H1 (cell line): ENCODE measurements around the gene CTSA. TPM values are rescaled to one million over a fixed set of nuclear protein-coding genes. Genes with fewer than 3 reads are reported as not detected.

ENCODE experiments used
- CTCF ChIA-PET: fragments of 300-600 bp; sonication (Branson Sonifier 250); formaldehyde crosslinking; loops from one replicate; lab custom pipeline; 2021; ENCODE audit not compliant: partially characterized antibody; lab: Charles Lee
- POLR2A ChIA-PET: fragments of 300-600 bp; sonication (Branson Sonifier 250); formaldehyde crosslinking; loops from one replicate; lab custom pipeline; 2021; ENCODE audit warnings: inconsistent platforms; ENCODE audit not compliant: partially characterized antibody; lab: Charles Lee
- DNase-seq, 2 experiments: peaks; one replicate each; pipeline versions ENCODE4 v3.0.0 to v3.0.0-alpha.2; 2010 to 2022; ENCODE audit warnings: low spot score in 2 of 2, low read depth in 1 of 2, mixed read lengths in 1 of 2
- FAIRE-seq: peaks from 2 replicates; lab custom pipeline; 2011; peaks lifted over from hg19 to GRCh38; lab: Jason Lieb, UNC
- H2AFZ ChIP-seq: 2 replicates; pipeline ENCODE4 v1.8.1; 2012; ENCODE audit warnings: low read length, inconsistent platforms
- H2AK5ac ChIP-seq: 2 replicates; pipeline ENCODE4 v1.6.1; 2013; ENCODE audit warnings: low read depth, low read length
- H2BK120ac ChIP-seq: replicated peaks from 2 replicates; pipeline ENCODE3; 2013; ENCODE audit warnings: low read depth, low read length, inconsistent platforms
- H2BK12ac ChIP-seq: 2 replicates; pipeline ENCODE4 v1.6.1; 2013; ENCODE audit warnings: low read depth, low read length
- H2BK15ac ChIP-seq: 2 replicates; pipeline ENCODE4 v1.6.1; 2013; ENCODE audit warnings: low read length
- H2BK20ac ChIP-seq: 2 replicates; pipeline ENCODE4 v1.6.1; 2013; ENCODE audit warnings: low read length
- H2BK5ac ChIP-seq: 2 replicates; pipeline ENCODE4 v1.6.1; 2013; ENCODE audit warnings: low read depth, low read length
- H3K14ac ChIP-seq: 2 replicates; pipeline ENCODE4 v1.6.1; 2013; ENCODE audit warnings: inconsistent platforms; ENCODE audit not compliant: insufficient read length
- H3K18ac ChIP-seq: 2 replicates; pipeline ENCODE4 v1.6.1; 2013; ENCODE audit warnings: low read length; ENCODE audit errors: extremely low read depth
- H3K23ac ChIP-seq: 2 replicates; pipeline ENCODE4 v1.6.1; 2013; ENCODE audit warnings: inconsistent platforms; ENCODE audit not compliant: insufficient read length
- H3K23me2 ChIP-seq: 2 replicates; pipeline ENCODE4 v1.6.1; 2013; ENCODE audit warnings: low read depth, low read length
- H3K27ac ChIP-seq: 2 replicates; pipeline ENCODE4 v1.6.1; 2011; ENCODE audit warnings: low read depth, low read length, inconsistent platforms
- H3K27me3 ChIP-seq, 4 experiments: replicated peaks in 1 of 4; 1 replicate in 1 of 4; 2 replicates in 3 of 4; pipeline versions ENCODE4 v1.6.1 to v1.8.1; 2011 to 2013; ENCODE audit warnings: low read length in 3 of 4, mild to moderate bottlenecking in 3 of 4, inconsistent platforms in 2 of 4, mixed read lengths in 2 of 4, moderate library complexity in 1 of 4; ENCODE audit not compliant: control insufficient read depth in 3 of 4, insufficient read depth in 3 of 4; ENCODE audit errors: extremely low read depth in 1 of 4
- H3K36me3 ChIP-seq, 4 experiments: 2 replicates each; pipeline versions ENCODE4 v1.6.1 to v1.8.1; 2011 to 2013; ENCODE audit warnings: mild to moderate bottlenecking in 4 of 4, low read length in 3 of 4, moderate library complexity in 2 of 4, control low read depth in 1 of 4, inconsistent platforms in 1 of 4; ENCODE audit not compliant: insufficient read depth in 4 of 4, control insufficient read depth in 2 of 4
- H3K4ac ChIP-seq: replicated peaks from 2 replicates; pipeline ENCODE3; 2013; ENCODE audit warnings: low read length, low read depth, mixed read lengths, inconsistent platforms; ENCODE audit not compliant: insufficient read length
- H3K4me1 ChIP-seq, 4 experiments: replicated peaks in 1 of 4; 1 replicate in 1 of 4; 2 replicates in 3 of 4; pipeline versions ENCODE4 v1.6.1 to v1.8.1; 2011 to 2013; ENCODE audit warnings: low read length in 3 of 4, inconsistent platforms in 2 of 4, mixed read lengths in 1 of 4; ENCODE audit not compliant: insufficient read depth in 4 of 4, control insufficient read depth in 3 of 4
- H3K4me2 ChIP-seq, 2 experiments: 2 replicates each; pipeline versions ENCODE4 v1.6.1 to v1.8.1; 2011 to 2013; ENCODE audit warnings: low read depth in 2 of 2, low read length in 2 of 2, control low read depth in 1 of 2, inconsistent platforms in 1 of 2, mild to moderate bottlenecking in 1 of 2; ENCODE audit not compliant: insufficient read depth in 1 of 2
- H3K4me3 ChIP-seq, 4 experiments: fragments of 200-600, 300-600 bp in 1 of 4; sonication (generic), shearing (Covaris generic), sonication (Bioruptor Twin) in 1 of 4; 2 replicates each; pipeline versions ENCODE4 v1.5.1 to v1.8.1; 2011 to 2016; ENCODE audit warnings: low read length in 4 of 4, low read depth in 3 of 4, control low read depth in 2 of 4, inconsistent platforms in 2 of 4, mild to moderate bottlenecking in 2 of 4, mixed read lengths in 1 of 4, moderate library complexity in 1 of 4; ENCODE audit not compliant: insufficient read depth in 2 of 4; ENCODE audit errors: extremely low read depth in 1 of 4
- H3K56ac ChIP-seq: replicated peaks from 2 replicates; pipeline ENCODE3; 2013; ENCODE audit warnings: low read depth, mild to moderate bottlenecking, mixed read lengths, low read length, inconsistent platforms; ENCODE audit not compliant: insufficient read length
- H3K79me1 ChIP-seq: 2 replicates; pipeline ENCODE4 v1.6.1; 2013; ENCODE audit warnings: low read depth, low read length, control low read depth
- H3K79me2 ChIP-seq, 2 experiments: 2 replicates each; pipeline versions ENCODE4 v1.6.1 to v1.8.1; 2012 to 2013; ENCODE audit warnings: low read length in 2 of 2, mild to moderate bottlenecking in 2 of 2, inconsistent platforms in 1 of 2; ENCODE audit not compliant: insufficient read depth in 2 of 2, control insufficient read depth in 1 of 2
- H3K9ac ChIP-seq, 4 experiments: replicated peaks in 1 of 4; 1 replicate in 1 of 4; 2 replicates in 3 of 4; pipeline versions ENCODE4 v1.6.1 to v1.8.1; 2011 to 2013; ENCODE audit warnings: low read depth in 3 of 4, low read length in 3 of 4, control low read depth in 2 of 4, mild to moderate bottlenecking in 2 of 4, moderate library complexity in 2 of 4, inconsistent platforms in 1 of 4; ENCODE audit errors: extremely low read depth in 1 of 4
- H3K9me3 ChIP-seq, 2 experiments: 2 replicates each; pipeline versions ENCODE4 v1.6.1 to v1.8.1; 2012 to 2013; ENCODE audit warnings: mild to moderate bottlenecking in 2 of 2, moderate library complexity in 2 of 2, control low read depth in 1 of 2, inconsistent platforms in 1 of 2, low read depth in 1 of 2, low read length in 1 of 2, mixed read lengths in 1 of 2; ENCODE audit not compliant: insufficient read depth in 2 of 2
- H4K20me1 ChIP-seq, 2 experiments: replicated peaks in 1 of 2; 2 replicates each; pipeline versions ENCODE3 to v1.8.1; 2011 to 2013; ENCODE audit warnings: inconsistent platforms in 2 of 2, low read length in 2 of 2, mild to moderate bottlenecking in 1 of 2; ENCODE audit not compliant: insufficient read depth in 2 of 2, control insufficient read depth in 1 of 2
- H4K5ac ChIP-seq: 2 replicates; pipeline ENCODE4 v1.6.1; 2013; ENCODE audit warnings: low read length, low read depth, mixed read lengths, inconsistent platforms; ENCODE audit not compliant: insufficient read length
- H4K8ac ChIP-seq: 2 replicates; pipeline ENCODE4 v1.8.0; 2013; ENCODE audit warnings: mild to moderate bottlenecking, moderate library complexity, low read length, inconsistent platforms; ENCODE audit not compliant: insufficient read depth; ENCODE audit errors: extremely low read depth
- H4K91ac ChIP-seq: replicated peaks from 2 replicates; pipeline ENCODE3; 2013; ENCODE audit warnings: low read length, mixed read lengths, inconsistent platforms; ENCODE audit not compliant: insufficient read length
- CHD1 ChIP-seq: IDR thresholded peaks from 2 replicates; pipeline ENCODE4 v1.6.1; 2012; ENCODE audit warnings: low read depth, low read length, improper control_type of control experiment
- GTF2F1 ChIP-seq: IDR thresholded peaks from 2 replicates; pipeline ENCODE4 v1.6.1; 2012; ENCODE audit warnings: low read depth, low read length, improper control_type of control experiment, borderline replicate concordance
- KDM5A ChIP-seq: fragments of 200-600 bp; IDR thresholded peaks from 2 replicates; pipeline ENCODE4 v1.7.1; 2012; ENCODE audit warnings: mild to moderate bottlenecking, low read length, inconsistent platforms, mixed read lengths
- NANOG ChIP-seq: IDR thresholded peaks from 2 replicates; pipeline ENCODE4 v1.6.1; 2011; ENCODE audit warnings: low read length, low read depth, mild to moderate bottlenecking, inconsistent platforms; ENCODE audit not compliant: insufficient read depth, poor library complexity, severe bottlenecking
- RAD21 ChIP-seq, 2 experiments: IDR thresholded peaks in 1 of 2; conservative IDR thresholded peaks in 1 of 2; 2 replicates each; pipeline ENCODE4 v1.6.1; 2011; ENCODE audit warnings: low read depth in 2 of 2, low read length in 2 of 2, improper control_type of control experiment in 1 of 2, inconsistent platforms in 1 of 2, mild to moderate bottlenecking in 1 of 2, moderate library complexity in 1 of 2
- RNF2 ChIP-seq: fragments of 200-900, 300-1000 bp; sonication (generic); IDR thresholded peaks from 2 replicates; pipeline ENCODE4 v1.7.1; 2016; ENCODE audit warnings: borderline replicate concordance, low read depth, mild to moderate bottlenecking, antibody characterized with exemption, low read length; ENCODE audit not compliant: poor library complexity, severe bottlenecking; ENCODE audit errors: missing control alignments
- SIX5 ChIP-seq: IDR thresholded peaks from 2 replicates; pipeline ENCODE4 v1.6.1; 2011; ENCODE audit warnings: mild to moderate bottlenecking, low read depth, low read length
- WGBS, 2 experiments: shearing (Covaris generic) in 1 of 2; methylation state at CpG; one replicate each; pipeline versions ENCODE4 v1.1.6 to v1.1.7; 2013 to 2015; ENCODE audit warnings: low lambda C conversion rate in 2 of 2, mixed read lengths in 2 of 2, inconsistent platforms in 1 of 2, low coverage in 1 of 2, missing lambda C conversion rate in 1 of 2; ENCODE audit not compliant: insufficient replicate concordance in 2 of 2, insufficient coverage in 1 of 2, insufficient read length in 1 of 2; ENCODE audit errors: extremely low coverage in 1 of 2, missing lambda C conversion rate in 1 of 2; 5-methylcytosine and 5-hydroxymethylcytosine counted together
- polyA plus RNA-seq, 7 experiments: library from polyadenylated mRNA; depleted of rRNA in 3 of 7; stranded (reverse) in 5 of 7; unstranded in 2 of 7; fragments of >200 nt in 5 of 7; fragments of 200-250 nt in 2 of 7; gene quantifications; 1 replicate in 5 of 7; 2 replicates in 1 of 7; 4 replicates in 1 of 7; pipeline versions ENCODE4 v1.2.1 to v1.2.3, GENCODE V29; 2011 to 2013; ENCODE audit warnings: missing spikeins in 2 of 7, mixed read lengths in 2 of 7
- total RNA-seq: library from RNA; stranded (reverse); fragmentation: NEBNext Ultra II Directional; extraction: Animal tissue kit (Norgen Biotek cat#: 25700); gene quantifications from 2 replicates; pipeline ENCODE4 v1.2.1, GENCODE V29; 2021

CTSA gene
- total and polyA plus RNA-seq, 2 of the 8 experiments (the other 6 are each of a cell fraction or from before 2014, with no cell fraction given), result 49.7 to 74.0 TPM

DNA sequence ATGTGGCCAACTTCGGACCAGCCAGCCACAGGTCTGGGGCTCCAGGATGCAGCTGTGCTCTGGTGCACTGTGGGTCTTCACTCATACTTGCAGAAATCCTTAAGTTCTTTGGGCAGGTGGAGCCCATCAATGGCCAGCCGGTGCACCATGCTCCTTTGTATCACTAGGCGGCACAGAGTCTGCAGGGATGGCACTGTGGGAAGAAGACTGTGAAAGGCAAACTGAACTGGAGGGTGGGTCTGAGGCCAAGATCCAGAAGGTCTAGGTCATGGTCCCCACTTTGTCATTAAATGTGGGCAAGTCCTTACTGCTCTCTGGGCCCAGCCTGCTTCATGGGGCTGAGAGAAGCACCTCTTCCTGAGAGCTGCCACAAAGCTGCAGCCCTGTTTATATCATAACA, 2.5 kb upstream of the CTSA start:
- Histone ChIP-seq H2BK20ac (no peak overlapping the region), H3K27me3 (no peaks in the 10 kb centered on the region), H3K36me3 (peaks cover 2 to 6% (median 4%) of the 10 kb centered on the region in 4 experiments), H4K8ac (no peak overlapping the region), H3K4ac (no peak overlapping the region), H2AFZ (no peak overlapping the region), H3K23ac (no peak overlapping the region), H3K27ac (no peak overlapping the region), H3K79me1 (peaks cover 3% of the 10 kb centered on the region; the same call in 1 of the 2 replicates), H3K23me2 (peaks cover 15% of the 10 kb centered on the region; the same call in 1 of the 2 replicates), H3K9me3 (no peaks in the 10 kb centered on the region), H3K4me3 (no peak overlapping the region), H3K14ac (no peak overlapping the region), H2BK5ac (no peak overlapping the region), H4K20me1 (peaks cover 0 to 4% of the 10 kb centered on the region in 2 experiments), H4K91ac (no peak overlapping the region), H3K4me2 (no peak overlapping the region; a peak in 1 of 4 replicates), H2BK15ac (no peak overlapping the region), H3K79me2 (peaks cover 0 to 7% of the 10 kb centered on the region in 2 experiments; a peak in 1 of 4 replicates), H2BK120ac (no peak overlapping the region), H2BK12ac (no peak overlapping the region), H2AK5ac (no peak overlapping the region), H3K56ac (no peak overlapping the region), H4K5ac (no peak overlapping the region), H3K9ac (no peak overlapping the region), H3K4me1 (peaks cover 0 to 10% (median 6%) of the 10 kb centered on the region in 4 experiments; a peak in 6 of 7 replicates), H3K18ac (no peak overlapping the region)
- CTCF ChIA-PET, result interaction anchor here (1.5 to 6.3 kb wide), 6 partner anchors 11 to 89 kb away, joined by 3 to 40 read pairs (median 15); no protein-coding TSS in a partner anchor
- POLR2A ChIA-PET, result interaction anchor here (0.6 to 8.0 kb wide), 11 partner anchors 7 to 71 kb away, joined by 3 to 55 read pairs (median 9); partner anchors contain the start of genes PCIF1 and ZSWIM1
- FAIRE-seq (no peak), DNase-seq (no peak)
- 88% methylated on average over 3 of the region's 3 CpGs; no CpG with 5 or more reads in 1 of the 2 experiments for WGBS, 2 experiments
- TF ChIP-seq KDM5A (no peak), NANOG (no peak), RAD21 (IDR thresholded peaks at IDR 0.05 in 1 of 2, conservative IDR thresholded peaks at IDR 0.05 in 1 of 2; ENCODE audit: low read depth in 2 of 2, low read length in 2 of 2) (no peak), CHD1 (no peak), GTF2F1 (no peak), SIX5 (no peak), RNF2 (no peak)
